AG04449 (cell line): Measurements from ENCODE around the gene RBM19.

Experiments used
- CTCF ChIA-PET: fragments of 350-600 bp; formaldehyde crosslinking; extraction: SDS; loops from one replicate; lab custom pipeline; 2021; ENCODE audit warnings: antibody characterized with exemption; lab: Yijun Ruan, JAX
- POLR2A ChIA-PET: fragments of 400-600, 350-600 bp; formaldehyde crosslinking; extraction: SDS; loops from one replicate; lab custom pipeline; 2020; ENCODE audit warnings: antibody characterized with exemption, inconsistent platforms; lab: Yijun Ruan, JAX
- DNase-seq: peaks from one replicate; pipeline ENCODE4 v3.0.0-alpha.2; 2010; ENCODE audit warnings: low read depth, low spot score
- H3K4me3 ChIP-seq: 2 replicates; pipeline ENCODE4 v1.5.1; 2011; ENCODE audit warnings: low read depth, mild to moderate bottlenecking, control low read depth, low read length
- CTCF ChIP-seq: IDR thresholded peaks from one replicate; pipeline ENCODE4 v1.5.1; 2011; ENCODE audit warnings: mild to moderate bottlenecking, moderate library complexity, low read length, control low read depth, inconsistent platforms; ENCODE audit not compliant: insufficient read depth; ENCODE audit errors: missing control alignments

The RBM19 gene

GRCh38 chr12:113852264-113852663, 113.9 kb downstream of the RBM19 start:
- no peak overlapping the region for H3K4me3 ChIP-seq
- POLR2A ChIA-PET, result no interaction called here
- no peak for TF ChIP-seq CTCF
- no peak for DNase-seq
- CTCF ChIA-PET, result no interaction called here

DNA sequence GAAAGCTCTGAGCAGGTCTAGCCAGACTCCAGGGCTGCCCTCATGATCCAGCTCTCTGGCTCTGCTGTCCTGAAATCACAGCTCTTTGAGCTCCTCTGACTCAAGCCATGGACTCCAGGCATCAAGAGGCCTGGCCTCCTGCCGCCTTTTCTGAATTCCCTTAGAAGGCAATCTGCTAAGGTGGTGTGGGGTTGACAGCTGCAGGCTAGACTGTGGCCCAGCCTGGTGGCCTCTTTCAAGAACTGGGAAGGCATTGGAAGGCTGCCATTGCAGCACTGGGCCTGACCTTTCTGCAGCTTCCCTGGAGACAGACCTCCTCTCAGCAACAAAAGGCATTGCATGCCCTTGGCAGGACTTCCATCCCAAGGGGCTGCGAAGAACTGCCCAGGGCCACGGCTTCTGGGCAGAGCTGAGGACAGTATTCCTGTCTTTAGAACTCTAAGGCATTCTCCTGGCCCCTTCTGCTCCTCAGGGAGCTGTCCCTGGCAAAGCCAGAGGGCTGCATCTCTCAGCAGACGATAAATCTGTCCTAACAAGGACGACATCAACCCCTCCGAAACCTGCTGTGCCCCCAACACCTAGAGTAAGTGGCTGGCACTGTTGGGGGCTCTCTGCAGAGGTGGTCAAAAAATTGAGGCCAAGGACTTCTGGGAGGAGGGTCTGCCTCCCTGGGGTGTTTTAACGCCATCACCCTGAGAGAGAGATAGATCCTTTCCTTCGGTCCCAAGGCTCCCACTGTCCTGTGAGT, 115.6 kb downstream of the RBM19 start:
- POLR2A ChIA-PET, result interaction anchor here (0.7 kb wide), 1 partner anchor 68 kb away, joined by 3 read pairs; no protein-coding TSS in a partner anchor
- H3K4me3 ChIP-seq, result no peak overlapping the region
- no peak for DNase-seq
- CTCF ChIA-PET, result no interaction called here
- TF ChIP-seq CTCF, result no peak

DNA sequence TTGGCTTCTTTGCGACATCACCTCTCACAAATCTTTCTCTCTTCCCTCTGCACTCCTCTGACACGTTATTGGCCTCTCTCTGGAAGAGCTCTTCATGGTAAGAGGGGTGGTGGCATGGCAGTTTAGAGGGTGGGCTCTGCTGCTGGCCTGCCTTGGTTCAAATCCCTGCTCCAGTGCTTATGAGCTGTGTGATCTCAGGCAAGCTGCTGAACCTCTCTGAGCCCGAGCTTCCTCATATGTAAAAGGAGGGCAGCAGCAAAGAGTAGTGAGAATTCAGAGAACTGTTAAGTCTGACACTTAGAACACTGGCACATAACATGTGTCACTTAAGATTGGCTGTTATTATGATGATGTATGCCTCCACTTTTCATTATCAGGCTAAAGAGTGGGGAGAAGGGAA, 118.3 kb downstream of the RBM19 start:
- no peak overlapping the region for H3K4me3 ChIP-seq
- DNase-seq, result no peak
- POLR2A ChIA-PET, result no interaction called here
- CTCF ChIA-PET, result no interaction called here
- no peak for TF ChIP-seq CTCF

DNA sequence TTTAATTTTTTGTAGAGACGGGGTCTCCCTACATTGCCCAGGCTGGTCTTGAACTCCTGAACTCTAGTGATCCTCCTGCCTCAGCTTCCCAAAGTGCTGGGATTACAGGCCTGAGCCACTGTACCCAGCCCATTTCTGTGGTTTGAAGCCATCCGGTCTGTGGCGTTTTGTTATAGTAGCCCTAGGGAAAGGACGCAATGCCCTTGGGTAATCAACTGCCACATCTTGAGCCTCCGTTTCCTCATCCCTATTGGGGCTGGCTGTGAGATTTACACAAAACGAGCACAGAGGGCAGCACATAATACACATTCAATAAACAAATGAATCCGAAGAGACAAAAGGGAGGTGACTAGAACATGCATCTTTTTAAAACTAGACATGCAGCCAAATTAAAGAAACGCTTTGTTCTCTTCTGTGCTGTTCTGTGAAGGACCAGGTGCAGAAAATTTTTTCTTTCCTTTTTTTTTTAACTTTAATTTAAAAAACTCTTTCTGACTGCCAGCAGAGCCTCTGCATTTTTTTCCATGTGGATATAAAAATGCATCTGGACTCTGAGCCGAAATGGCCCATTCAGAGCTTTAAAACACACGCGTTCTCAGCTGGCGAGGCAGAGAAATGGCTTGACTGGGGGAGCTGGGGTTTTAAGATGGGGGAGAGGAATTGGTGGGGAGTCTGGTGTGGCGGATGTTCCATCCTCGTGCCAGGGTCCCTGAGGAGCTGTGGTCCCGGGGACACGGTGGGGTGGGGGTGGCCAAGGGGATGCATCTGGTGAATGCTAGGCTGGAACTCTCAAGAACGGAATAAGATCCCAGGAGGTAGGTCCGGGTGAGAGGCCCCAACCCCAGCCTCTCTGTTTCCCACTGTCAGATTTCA, 119.0 kb downstream of the RBM19 start:
- CTCF ChIA-PET, result no interaction called here
- H3K4me3 ChIP-seq, result no peak overlapping the region
- no peak for TF ChIP-seq CTCF
- DNase-seq, result no peak
- POLR2A ChIA-PET, result no interaction called here

DNA sequence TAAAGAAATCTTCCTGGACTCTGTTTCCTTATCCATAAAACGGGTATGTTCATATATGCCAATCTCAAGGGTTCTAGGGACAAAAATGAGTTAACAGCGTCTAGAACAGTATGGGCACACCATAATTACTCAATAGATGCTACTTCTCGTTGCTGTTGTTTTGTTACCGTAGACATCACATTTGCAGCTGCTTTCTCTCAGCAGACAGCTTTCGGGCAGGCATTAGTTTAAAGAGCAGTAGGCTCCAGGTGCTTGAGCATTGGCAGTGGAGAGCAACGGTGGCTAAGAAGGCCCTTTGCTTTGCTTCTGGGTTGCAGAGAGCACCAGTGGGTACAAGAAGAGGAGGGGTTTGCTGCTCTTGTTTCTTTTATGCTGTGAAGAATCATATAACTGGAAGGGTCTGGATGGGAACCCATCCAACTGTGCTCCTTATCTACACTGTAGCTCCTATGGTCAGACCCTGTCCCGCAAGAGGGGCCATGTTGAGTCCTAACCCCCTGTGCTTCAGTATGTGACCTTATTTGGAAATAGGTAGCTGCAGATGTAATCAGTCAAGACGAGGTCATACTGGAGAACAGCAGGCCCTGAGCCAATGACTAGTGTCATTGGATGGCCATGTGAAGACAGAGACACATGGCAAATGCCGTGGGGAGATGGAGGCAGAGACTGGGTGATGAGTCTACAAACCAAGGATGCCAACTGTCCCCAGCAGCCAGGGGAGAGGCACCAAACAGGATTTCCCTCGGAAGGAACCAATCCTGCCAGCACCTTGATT, 120.0 kb downstream of the RBM19 start:
- DNase-seq, result no peak
- H3K4me3 ChIP-seq, result no peak overlapping the region
- ChIA-PET CTCF (no interaction called here), POLR2A (no interaction called here)
- no peak for TF ChIP-seq CTCF
